Measurements from ENCODE around the gene CTTNBP2NL. TPM values are rescaled to one million over a fixed set of nuclear protein-coding genes. Genes with fewer than 3 reads are reported as not detected.
A peak's percentile ranks its signal among the peaks of the same experiment; 100 is the strongest.

Gene CTTNBP2NL
- total RNA-seq, 3 donors from 2014 or later, result 61.4 to 90.2 (median 79.6) TPM

DNA sequence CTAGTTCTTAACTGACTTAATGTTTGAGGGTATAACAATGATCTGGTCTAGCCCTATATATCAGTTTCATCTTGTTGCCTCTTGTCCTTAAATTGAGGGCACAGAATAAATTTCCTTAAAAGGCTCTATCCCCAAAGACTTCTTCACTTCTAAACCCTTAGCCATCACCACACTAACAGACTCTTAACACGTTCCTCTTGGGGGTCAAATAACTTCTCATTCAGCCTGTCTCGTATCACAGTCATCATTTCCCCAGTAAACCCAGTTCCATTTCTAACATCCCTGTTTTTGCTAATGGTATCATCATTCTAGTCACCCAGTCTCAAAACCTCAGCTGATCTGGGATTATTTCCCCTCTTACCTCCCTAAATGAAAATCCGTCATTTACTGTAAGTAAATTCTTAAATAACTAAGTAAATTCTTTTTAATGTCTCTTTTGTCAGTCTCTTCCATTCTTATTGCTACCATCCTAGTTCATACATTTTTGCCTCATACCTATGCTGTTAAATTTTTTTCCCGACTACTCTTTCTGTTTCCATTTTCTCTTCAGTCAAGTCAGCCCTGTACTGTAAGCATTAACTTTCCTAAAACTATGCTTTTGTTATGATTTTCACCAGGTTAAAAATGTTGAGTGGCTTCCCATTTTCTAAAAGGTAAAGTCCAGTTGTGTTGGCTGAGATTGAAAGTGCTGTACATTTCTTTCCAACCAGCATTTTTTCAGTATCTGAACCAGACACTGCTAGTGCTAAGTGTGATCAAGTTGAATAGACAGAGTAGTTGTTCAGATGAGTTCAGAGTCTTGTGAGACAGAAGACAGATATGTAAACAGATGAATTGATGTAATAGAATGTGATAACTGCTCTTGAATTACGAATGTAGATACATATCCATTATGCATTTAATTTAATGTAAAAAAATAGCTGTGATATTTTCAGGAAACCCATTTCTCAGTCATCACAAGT, 6.9 kb downstream of the CTTNBP2NL start:
- H3K4me1 ChIP-seq (ENCODE audit: low read depth), result peaks cover 30% of the 10 kb centered on the region
- intact Hi-C loops (cut with DNase I, micrococcal nuclease), result loop anchor here in 1 of 2 donors (5.0 kb wide), 1 partner anchor 49 kb away; no protein-coding TSS in a partner anchor
- H3K4me3 ChIP-seq, result no peak overlapping the region
- no peaks in the 10 kb centered on the region for H3K9me3 ChIP-seq
- ATAC-seq (no peak), DNase-seq (no peak)
- TF ChIP-seq, protein P1, sequence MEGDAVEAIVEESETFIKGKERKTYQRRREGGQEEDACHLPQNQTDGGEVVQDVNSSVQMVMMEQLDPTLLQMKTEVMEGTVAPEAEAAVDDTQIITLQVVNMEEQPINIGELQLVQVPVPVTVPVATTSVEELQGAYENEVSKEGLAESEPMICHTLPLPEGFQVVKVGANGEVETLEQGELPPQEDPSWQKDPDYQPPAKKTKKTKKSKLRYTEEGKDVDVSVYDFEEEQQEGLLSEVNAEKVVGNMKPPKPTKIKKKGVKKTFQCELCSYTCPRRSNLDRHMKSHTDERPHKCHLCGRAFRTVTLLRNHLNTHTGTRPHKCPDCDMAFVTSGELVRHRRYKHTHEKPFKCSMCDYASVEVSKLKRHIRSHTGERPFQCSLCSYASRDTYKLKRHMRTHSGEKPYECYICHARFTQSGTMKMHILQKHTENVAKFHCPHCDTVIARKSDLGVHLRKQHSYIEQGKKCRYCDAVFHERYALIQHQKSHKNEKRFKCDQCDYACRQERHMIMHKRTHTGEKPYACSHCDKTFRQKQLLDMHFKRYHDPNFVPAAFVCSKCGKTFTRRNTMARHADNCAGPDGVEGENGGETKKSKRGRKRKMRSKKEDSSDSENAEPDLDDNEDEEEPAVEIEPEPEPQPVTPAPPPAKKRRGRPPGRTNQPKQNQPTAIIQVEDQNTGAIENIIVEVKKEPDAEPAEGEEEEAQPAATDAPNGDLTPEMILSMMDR (IDR thresholded peaks at IDR 0.05), result no peak
- no peaks in the 10 kb centered on the region for H3K36me3 ChIP-seq (ENCODE audit: low read depth)

DNA sequence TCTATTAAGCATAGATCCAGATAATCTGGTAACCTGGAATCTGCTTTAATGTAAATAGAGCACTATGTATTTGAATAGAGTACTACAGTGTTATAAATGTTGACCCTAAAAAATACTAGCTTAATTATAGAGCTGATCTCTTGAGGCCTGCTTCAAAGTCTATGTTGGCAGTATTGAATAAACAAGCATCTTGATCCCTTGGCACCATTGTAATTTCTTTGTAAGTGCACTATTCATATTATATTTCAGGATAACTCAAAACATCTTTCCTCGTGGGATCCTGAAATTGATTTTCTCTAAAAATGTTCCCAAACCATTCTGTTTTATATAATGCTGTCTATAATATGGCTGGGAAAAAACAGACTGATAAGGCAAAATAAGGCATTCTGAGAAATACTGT, 10.8 kb downstream of the CTTNBP2NL start:
- Histone ChIP-seq H3K9me3 (no peaks in the 10 kb centered on the region), H3K4me3 (no peak overlapping the region), H3K36me3 (ENCODE audit: low read depth) (no peaks in the 10 kb centered on the region), H3K4me1 (ENCODE audit: low read depth) (peaks cover 37% of the 10 kb centered on the region)
- ATAC-seq (no peak), DNase-seq (no peak)
- TF ChIP-seq, protein P1 (IDR thresholded peaks at IDR 0.05), result no peak
- intact Hi-C loops (cut with DNase I, micrococcal nuclease), result no loop called here

DNA sequence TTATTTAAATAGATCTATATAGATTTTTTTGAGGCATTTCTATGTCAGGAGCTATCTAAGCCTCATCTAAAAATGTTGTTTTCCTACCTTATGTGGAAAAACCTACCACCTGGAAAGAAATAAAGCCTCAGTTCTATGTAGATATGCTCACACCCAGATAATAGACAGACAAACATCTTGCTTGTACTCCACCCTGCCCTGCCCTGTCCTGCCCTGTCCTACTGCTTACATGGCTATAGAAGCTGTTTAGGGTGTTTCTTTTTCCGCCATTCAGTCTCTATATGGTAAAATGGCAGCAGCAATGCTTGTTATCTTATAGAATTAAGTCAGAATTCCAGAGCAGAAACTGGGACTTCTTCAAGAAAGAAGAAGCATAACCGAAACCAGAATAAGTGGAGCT, 13.4 kb downstream of the CTTNBP2NL start:
- peak in 2 of 3 donors; percentile 59 to 66 for DNase-seq
- ATAC-seq, result peak; percentile 93
- H3K9me3 ChIP-seq, result no peaks in the 10 kb centered on the region
- TF ChIP-seq, protein P1 (IDR thresholded peaks at IDR 0.05), result no peak
- intact Hi-C loops (cut with DNase I, micrococcal nuclease), result no loop called here
- H3K4me1 ChIP-seq (ENCODE audit: low read depth), result peaks cover 19% of the 10 kb centered on the region
- no peaks in the 10 kb centered on the region for H3K36me3 ChIP-seq (ENCODE audit: low read depth)
- H3K4me3 ChIP-seq, result no peak overlapping the region

DNA sequence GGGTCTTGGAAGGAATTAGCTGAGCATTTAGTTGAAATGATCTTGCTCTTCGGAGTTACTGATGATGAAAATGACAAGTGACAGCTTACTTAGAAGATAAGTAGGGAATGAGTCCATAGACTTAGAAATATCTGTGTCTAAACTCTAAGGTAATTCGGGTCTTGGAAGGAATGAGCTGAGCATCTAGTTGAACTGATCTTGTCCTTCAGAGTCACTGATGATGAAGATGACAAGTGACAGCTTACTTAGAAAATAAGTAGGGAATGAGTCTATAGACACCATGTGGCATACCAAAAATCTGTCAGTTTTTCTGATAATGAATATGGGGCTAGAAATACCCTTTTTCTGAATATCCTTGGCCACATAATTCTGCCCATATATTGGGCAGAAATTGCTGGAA, 14.7 kb downstream of the CTTNBP2NL start:
- no peaks in the 10 kb centered on the region for H3K9me3 ChIP-seq
- H3K4me1 ChIP-seq (ENCODE audit: low read depth), result peaks cover 8% of the 10 kb centered on the region
- no peak overlapping the region for H3K4me3 ChIP-seq
- TF ChIP-seq, protein P1 (IDR thresholded peaks at IDR 0.05), result no peak
- DNase-seq, result no peak
- intact Hi-C loops (cut with DNase I, micrococcal nuclease), result no loop called here
- ATAC-seq, result no peak
- no peaks in the 10 kb centered on the region for H3K36me3 ChIP-seq (ENCODE audit: low read depth)

DNA sequence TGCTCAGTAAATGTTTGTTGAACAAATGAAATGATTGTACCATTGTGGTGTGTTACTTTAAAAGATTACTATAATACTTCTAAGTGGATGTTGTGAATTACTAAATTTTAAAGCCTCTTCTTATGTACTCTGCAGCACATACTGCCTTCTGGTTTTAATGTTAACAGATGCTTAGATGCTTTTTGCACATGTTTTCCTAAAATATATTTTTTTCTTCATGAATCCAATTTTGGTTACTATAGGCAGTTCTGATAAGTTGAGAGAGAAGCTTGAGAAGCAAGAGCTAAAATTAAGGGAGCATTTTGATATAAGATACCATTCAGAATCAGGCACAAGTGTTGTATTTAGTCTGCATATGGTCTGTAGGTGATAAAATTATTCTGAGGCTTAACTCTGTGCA, 21.3 kb downstream of the CTTNBP2NL start:
- H3K4me1 ChIP-seq (ENCODE audit: low read depth), result no peaks in the 10 kb centered on the region
- H3K9me3 ChIP-seq, result no peaks in the 10 kb centered on the region
- H3K4me3 ChIP-seq, result no peak overlapping the region
- intact Hi-C loops (cut with DNase I, micrococcal nuclease), result no loop called here
- TF ChIP-seq, protein P1 (IDR thresholded peaks at IDR 0.05), result no peak
- peaks cover 9% of the 10 kb centered on the region for H3K36me3 ChIP-seq (ENCODE audit: low read depth)
- no peak for ATAC-seq
- DNase-seq, result no peak
